Esophagus squamous epithelium (tissue), 5 donors: ENCODE results near the gene DUSP14. TPM values are rescaled to one million over a fixed set of nuclear protein-coding genes. Genes with fewer than 3 reads are reported as not detected.
A peak's percentile ranks its signal among the peaks of the same experiment; 100 is the strongest.

Source experiments
- DNase-seq: peaks from one replicate; lab custom pipeline; 2025; lab: John Stamatoyannopoulos, UW
- H3K27ac ChIP-seq, 4 donors: fragments of 200-600 bp; sonication (generic); one replicate each; pipeline ENCODE4 v1.5.1; 2016 to 2019; ENCODE audit warnings: mild to moderate bottlenecking in 1 of 4
- H3K27me3 ChIP-seq, 4 donors: fragments of 200-600 bp; sonication (generic); 1 replicate in 3 of 4; 2 replicates in 1 of 4; pipeline versions ENCODE4 v1.5.1 to v1.6.0; 2017 to 2021; ENCODE audit warnings: antibody characterized with exemption in 1 of 4
- H3K36me3 ChIP-seq, 3 donors: fragments of 200-600 bp; sonication (generic); one replicate each; pipeline ENCODE4 v1.5.1; 2016 to 2019
- H3K4me1 ChIP-seq, 3 donors: fragments of 200-600 bp; sonication (generic); one replicate each; pipeline ENCODE4 v1.5.1; 2017 to 2019
- H3K4me3 ChIP-seq, 4 donors: fragments of 200-600 bp; sonication (generic); 1 replicate in 3 of 4; 2 replicates in 1 of 4; pipeline ENCODE4 v1.5.1; 2016 to 2019; ENCODE audit warnings: mild to moderate bottlenecking in 2 of 4, moderate library complexity in 1 of 4
- H3K9me3 ChIP-seq, 3 donors: fragments of 200-600 bp; sonication (generic); one replicate each; pipeline ENCODE4 v1.5.1; 2016 to 2019
- CTCF ChIP-seq, 6 experiments: fragments of 450-650 bp in 4 of 6; fragments of 200-600 bp in 2 of 6; sonication (generic) in 2 of 6; IDR thresholded peaks; one replicate each; pipeline ENCODE4 v1.5.1; 2016 to 2019; ENCODE audit warnings: antibody characterized with exemption in 6 of 6, mild to moderate bottlenecking in 4 of 6, moderate library complexity in 4 of 6
- POLR2A ChIP-seq, 4 donors: fragments of 450-650 bp; IDR thresholded peaks; one replicate each; pipeline ENCODE4 v1.6.1; 2017; ENCODE audit warnings: antibody characterized with exemption in 4 of 4, mild to moderate bottlenecking in 4 of 4, moderate library complexity in 3 of 4
- WGBS, 2 donors: methylation state at CpG; one replicate each; pipeline ENCODE4 v1.1.5; 2018; 5-methylcytosine and 5-hydroxymethylcytosine counted together
- intact Hi-C: fragments of 100-400 bp; cut with DNase I; formaldehyde crosslinking; loops from one replicate; pipeline ENCODE4 v1.15.0; 2022
- total RNA-seq, 4 donors: library from RNA; depleted of rRNA; stranded (reverse); fragments of >200 nt; gene quantifications; one replicate each; pipeline ENCODE4 v1.1.0, GENCODE V29; 2016
- donor health status: DM: yes; HTN: yes; CAD: no.

Gene DUSP14
- total RNA-seq, 4 donors from 2014 or later, result 11.4 to 28.8 (median 20.4) TPM

- TF ChIP-seq POLR2A (IDR thresholded peaks at IDR 0.05) (no peak), CTCF (IDR thresholded peaks at IDR 0.05) (no peak)
- H3K9me3 ChIP-seq, result no peaks in the 10 kb centered on the region
- no peak for DNase-seq
- intact Hi-C loops, result no loop called here
- H3K4me1 ChIP-seq, result peaks cover 0 to 1% (median 0%) of the 10 kb centered on the region in 3 donors
- no peak overlapping the region for H3K27ac ChIP-seq
- peaks cover 0 to 58% (median 21%) of the 10 kb centered on the region in 3 donors for H3K36me3 ChIP-seq
- 83 to 88% methylated on average over 18 to 19 of the region's 24 CpGs for WGBS, 2 donors
- no peak overlapping the region for H3K4me3 ChIP-seq
- no peaks in the 10 kb centered on the region for H3K27me3 ChIP-seq
Observed at GRCh38 chr17:37512442-37513068, 22.9 kb downstream of the DUSP14 start.

- Histone ChIP-seq H3K9me3 (no peaks in the 10 kb centered on the region), H3K27me3 (no peaks in the 10 kb centered on the region), H3K27ac (no peak overlapping the region), H3K36me3 (peaks cover 11 to 69% (median 24%) of the 10 kb centered on the region in 3 donors), H3K4me3 (no peak overlapping the region), H3K4me1 (peaks cover 0 to 13% (median 0%) of the 10 kb centered on the region in 3 donors)
- TF ChIP-seq POLR2A (IDR thresholded peaks at IDR 0.05), result no peak
- TF ChIP-seq CTCF (IDR thresholded peaks at IDR 0.05), result no peak
- 77 to 86% methylated on average over 8 to 9 of the region's 10 CpGs for WGBS, 2 donors
- intact Hi-C loops, result no loop called here
- no peak for DNase-seq
Observed at GRCh38 chr17:37513711-37514110, 24.0 kb downstream of the DUSP14 start.

GRCh38 chr17:37516127-37516571, 26.5 kb downstream of the DUSP14 start:
- no peak overlapping the region for H3K27ac ChIP-seq
- no peak for TF ChIP-seq CTCF (IDR thresholded peaks at IDR 0.05)
- TF ChIP-seq POLR2A (IDR thresholded peaks at IDR 0.05), result no peak
- WGBS, 2 donors, result 66 to 73% methylated on average over 6 of the region's 6 CpGs
- no peaks in the 10 kb centered on the region for H3K9me3 ChIP-seq
- no peak overlapping the region for H3K4me3 ChIP-seq
- H3K4me1 ChIP-seq, result peaks cover 0 to 18% (median 0%) of the 10 kb centered on the region in 3 donors
- DNase-seq, result no peak
- no peaks in the 10 kb centered on the region for H3K27me3 ChIP-seq
- peaks cover 11 to 91% (median 36%) of the 10 kb centered on the region in 3 donors for H3K36me3 ChIP-seq
- intact Hi-C loops, result no loop called here

GRCh38 chr17:37517881-37518280, 28.2 kb downstream of the DUSP14 start:
- Histone ChIP-seq H3K36me3 (peaks cover 11 to 99% (median 34%) of the 10 kb centered on the region in 3 donors), H3K27me3 (no peaks in the 10 kb centered on the region), H3K4me1 (peaks cover 0 to 18% (median 0%) of the 10 kb centered on the region in 3 donors), H3K27ac (no peak overlapping the region), H3K9me3 (no peaks in the 10 kb centered on the region), H3K4me3 (no peak overlapping the region)
- whole genome bisulfite sequencing, 2 donors, result 43 to 59% methylated on average over 4 of the region's 4 CpGs
- no peak for DNase-seq
- intact Hi-C loops, result no loop called here
- TF ChIP-seq CTCF (IDR thresholded peaks at IDR 0.05), result no peak
- TF ChIP-seq POLR2A (IDR thresholded peaks at IDR 0.05), result no peak

GRCh38 chr17:37518826-37519225, 29.1 kb downstream of the DUSP14 start:
- Histone ChIP-seq H3K27me3 (no peaks in the 10 kb centered on the region), H3K4me3 (no peak overlapping the region), H3K4me1 (peaks cover 0 to 18% (median 0%) of the 10 kb centered on the region in 3 donors), H3K9me3 (no peaks in the 10 kb centered on the region), H3K27ac (no peak overlapping the region), H3K36me3 (peaks cover 20 to 99% (median 29%) of the 10 kb centered on the region in 3 donors)
- DNase-seq, result no peak
- WGBS, 2 donors, result 67 to 80% methylated on average over 5 to 8 of the region's 8 CpGs
- TF ChIP-seq CTCF (IDR thresholded peaks at IDR 0.05), result peak in 2 of 6 experiments; percentile 15 to 32
- TF ChIP-seq POLR2A (IDR thresholded peaks at IDR 0.05), result no peak
- intact Hi-C loops, result no loop called here
